Lower leg skin (tissue), 3 donors: ENCODE measurements around the gene MTMR3.

Source experiments
- POLR2A ChIP-seq, 2 donors: fragments of 450-650 bp; IDR thresholded peaks; one replicate each; pipeline ENCODE4 v1.6.1; 2016 to 2017; ENCODE audit warnings: antibody characterized with exemption in 2 of 2, mild to moderate bottlenecking in 1 of 2, moderate library complexity in 1 of 2
- TF ChIP-seq, protein P1 (sequence below), 3 donors: fragments of 450-650 bp; IDR thresholded peaks; one replicate each; pipeline ENCODE4 v1.5.1; 2016; ENCODE audit warnings: antibody characterized with exemption in 3 of 3, mild to moderate bottlenecking in 3 of 3, moderate library complexity in 2 of 3

DNA sequence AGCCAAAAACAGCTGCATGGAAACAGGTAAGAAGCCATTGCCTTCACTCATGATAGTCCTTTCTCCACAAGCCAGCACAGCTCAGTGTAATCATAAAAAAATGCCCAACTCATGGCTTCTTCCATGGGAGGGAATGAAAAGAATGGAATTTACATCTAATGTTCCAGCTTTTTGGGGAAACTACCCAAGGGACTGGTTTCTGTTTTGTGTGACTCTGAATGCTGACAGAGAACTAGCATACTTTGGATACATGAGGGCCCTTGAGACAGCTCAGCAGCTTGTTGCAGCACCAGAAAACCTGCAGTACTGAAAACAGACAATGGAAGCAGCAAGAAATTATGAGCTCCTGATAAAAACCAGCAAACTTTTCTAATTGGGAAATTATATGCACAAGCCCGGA, 173.0 kb downstream of the MTMR3 start:
- TF ChIP-seq, protein P1, sequence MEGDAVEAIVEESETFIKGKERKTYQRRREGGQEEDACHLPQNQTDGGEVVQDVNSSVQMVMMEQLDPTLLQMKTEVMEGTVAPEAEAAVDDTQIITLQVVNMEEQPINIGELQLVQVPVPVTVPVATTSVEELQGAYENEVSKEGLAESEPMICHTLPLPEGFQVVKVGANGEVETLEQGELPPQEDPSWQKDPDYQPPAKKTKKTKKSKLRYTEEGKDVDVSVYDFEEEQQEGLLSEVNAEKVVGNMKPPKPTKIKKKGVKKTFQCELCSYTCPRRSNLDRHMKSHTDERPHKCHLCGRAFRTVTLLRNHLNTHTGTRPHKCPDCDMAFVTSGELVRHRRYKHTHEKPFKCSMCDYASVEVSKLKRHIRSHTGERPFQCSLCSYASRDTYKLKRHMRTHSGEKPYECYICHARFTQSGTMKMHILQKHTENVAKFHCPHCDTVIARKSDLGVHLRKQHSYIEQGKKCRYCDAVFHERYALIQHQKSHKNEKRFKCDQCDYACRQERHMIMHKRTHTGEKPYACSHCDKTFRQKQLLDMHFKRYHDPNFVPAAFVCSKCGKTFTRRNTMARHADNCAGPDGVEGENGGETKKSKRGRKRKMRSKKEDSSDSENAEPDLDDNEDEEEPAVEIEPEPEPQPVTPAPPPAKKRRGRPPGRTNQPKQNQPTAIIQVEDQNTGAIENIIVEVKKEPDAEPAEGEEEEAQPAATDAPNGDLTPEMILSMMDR (IDR thresholded peaks at IDR 0.05) = no peak
- TF ChIP-seq POLR2A (IDR thresholded peaks at IDR 0.05) = no peak
